Coronary artery (tissue), 2 donors: ENCODE results near the gene TMEM212.

Source experiments
- DNase-seq: peaks from one replicate; pipeline ENCODE4 v3.0.0-alpha.2; 2017; ENCODE audit warnings: low spot score
- H3K27ac ChIP-seq, 2 donors: fragments of 200-600 bp; sonication (generic); one replicate each; pipeline ENCODE4 v1.5.1; 2016 to 2019
- H3K4me3 ChIP-seq: fragments of 200-600 bp; sonication (generic); 2 replicates; pipeline ENCODE4 v1.5.1; 2016; ENCODE audit warnings: mild to moderate bottlenecking, moderate library complexity
- TF ChIP-seq, protein P1 (sequence below): fragments of 200-600 bp; sonication (generic); IDR thresholded peaks from one replicate; pipeline ENCODE4 v1.5.1; 2019; ENCODE audit warnings: antibody characterized with exemption

TMEM212 gene

DNA sequence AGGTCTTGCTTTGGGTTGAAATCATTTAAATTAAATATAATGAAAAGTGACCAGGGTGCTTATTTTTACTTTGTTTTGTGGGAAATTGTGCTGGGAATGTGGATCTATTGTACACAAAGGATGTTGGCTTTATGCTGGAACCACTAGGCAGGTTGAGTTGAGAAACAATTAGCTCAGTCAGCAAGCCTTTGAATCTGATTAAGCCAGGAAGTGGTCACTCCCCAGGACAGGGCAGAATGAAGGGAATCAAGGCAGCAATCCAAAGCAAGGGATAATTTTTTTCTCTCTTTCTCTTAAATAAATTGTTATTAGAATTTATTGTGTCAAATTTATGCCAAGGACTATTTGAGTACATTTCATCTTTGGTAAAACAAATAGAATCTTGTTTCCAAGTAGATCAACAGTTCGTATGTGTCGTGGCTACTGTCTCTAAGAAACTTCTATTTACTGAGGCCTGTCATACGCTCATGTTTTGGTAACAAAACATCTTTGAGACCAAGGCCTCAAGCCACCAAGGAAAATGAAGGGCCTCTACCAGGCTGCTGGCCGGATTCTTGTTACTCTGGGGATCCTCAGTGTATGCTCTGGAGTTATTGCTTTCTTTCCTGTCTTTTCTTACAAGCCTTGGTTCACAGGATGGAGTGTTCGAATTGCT is at the start of gene TMEM212:
TSS of gene TMEM212 (plus strand) at position 486 of the 655 bp plus-strand sequence. CDS start at position 521, 35 bp downstream.
- Histone ChIP-seq H3K4me3 (no peak within 1 kb of the TSS), H3K27ac (peak within 1 kb of the TSS; percentile 13 to 56)
- no peak for DNase-seq
- TF ChIP-seq, protein P1, sequence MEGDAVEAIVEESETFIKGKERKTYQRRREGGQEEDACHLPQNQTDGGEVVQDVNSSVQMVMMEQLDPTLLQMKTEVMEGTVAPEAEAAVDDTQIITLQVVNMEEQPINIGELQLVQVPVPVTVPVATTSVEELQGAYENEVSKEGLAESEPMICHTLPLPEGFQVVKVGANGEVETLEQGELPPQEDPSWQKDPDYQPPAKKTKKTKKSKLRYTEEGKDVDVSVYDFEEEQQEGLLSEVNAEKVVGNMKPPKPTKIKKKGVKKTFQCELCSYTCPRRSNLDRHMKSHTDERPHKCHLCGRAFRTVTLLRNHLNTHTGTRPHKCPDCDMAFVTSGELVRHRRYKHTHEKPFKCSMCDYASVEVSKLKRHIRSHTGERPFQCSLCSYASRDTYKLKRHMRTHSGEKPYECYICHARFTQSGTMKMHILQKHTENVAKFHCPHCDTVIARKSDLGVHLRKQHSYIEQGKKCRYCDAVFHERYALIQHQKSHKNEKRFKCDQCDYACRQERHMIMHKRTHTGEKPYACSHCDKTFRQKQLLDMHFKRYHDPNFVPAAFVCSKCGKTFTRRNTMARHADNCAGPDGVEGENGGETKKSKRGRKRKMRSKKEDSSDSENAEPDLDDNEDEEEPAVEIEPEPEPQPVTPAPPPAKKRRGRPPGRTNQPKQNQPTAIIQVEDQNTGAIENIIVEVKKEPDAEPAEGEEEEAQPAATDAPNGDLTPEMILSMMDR, result no peak

DNA sequence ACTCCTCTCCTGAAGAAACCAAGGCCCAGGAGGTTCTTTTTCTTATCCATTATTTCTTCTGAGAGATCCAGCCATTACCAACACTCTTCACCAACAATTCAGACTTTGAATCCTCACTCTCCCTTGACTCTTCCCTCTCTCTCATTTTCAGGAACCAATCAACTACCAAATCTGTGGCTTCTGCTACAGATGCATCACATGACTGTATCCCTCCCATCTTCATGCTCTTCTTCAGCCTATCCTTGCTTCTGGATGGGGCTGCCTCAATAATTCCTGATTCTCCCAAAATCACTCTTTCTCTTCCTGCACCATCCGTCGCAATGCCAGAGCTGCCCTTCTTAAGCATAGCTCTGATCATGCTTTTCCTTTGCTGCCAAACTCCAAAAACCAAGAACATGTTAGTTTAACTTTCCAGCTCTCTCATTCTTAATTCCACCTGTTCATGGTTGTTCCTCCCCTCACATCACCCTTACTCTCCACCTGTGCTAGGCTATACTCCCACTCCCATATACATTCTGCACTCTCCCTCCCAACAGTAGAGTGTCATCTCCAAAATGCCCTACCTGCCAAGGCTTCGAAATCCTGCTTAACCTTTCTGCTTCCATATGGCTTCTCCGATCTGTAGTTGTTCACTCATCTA is 46.4 kb upstream of the TMEM212 start:
- TF ChIP-seq, protein P1, result no peak
- no peak for DNase-seq
- Histone ChIP-seq H3K27ac (no peak overlapping the region), H3K4me3 (no peak overlapping the region)

- TF ChIP-seq, protein P1, result no peak
- H3K27ac ChIP-seq, result no peak overlapping the region
- DNase-seq, result no peak
- no peak overlapping the region for H3K4me3 ChIP-seq
Observed at GRCh38 chr3:171797265-171797679, 45.9 kb upstream of the TMEM212 start.

GRCh38 chr3:171797873-171798272 is 45.3 kb upstream of the TMEM212 start:
- H3K27ac ChIP-seq, result no peak overlapping the region

DNA sequence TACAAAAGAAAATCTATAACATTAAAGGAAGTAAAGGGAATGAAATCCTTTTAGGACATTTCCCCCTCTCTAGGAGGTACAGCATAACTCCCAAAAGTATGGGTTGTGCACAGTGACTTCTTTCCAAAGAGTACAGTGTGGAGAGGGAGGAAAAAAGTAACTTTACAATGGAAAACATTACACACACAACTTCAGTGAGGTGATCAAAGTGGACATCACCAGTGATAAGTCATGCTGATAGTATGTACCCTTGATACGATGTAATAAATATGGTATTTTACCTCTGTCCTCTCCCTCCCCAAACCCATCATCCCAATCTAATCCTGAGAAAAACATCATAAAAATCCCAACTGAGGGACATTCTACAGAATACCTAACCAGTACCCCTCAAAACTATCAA is 43.6 kb upstream of the TMEM212 start:
- no peak overlapping the region for H3K4me3 ChIP-seq
- no peak for DNase-seq
- no peak overlapping the region for H3K27ac ChIP-seq
- TF ChIP-seq, protein P1, result no peak

More at GRCh38 chr3:171797873-171798272, 45.3 kb upstream of the TMEM212 start:
- DNase-seq, result no peak
- TF ChIP-seq, protein P1, result no peak
- H3K4me3 ChIP-seq, result no peak overlapping the region

- no peak for DNase-seq
- TF ChIP-seq, protein P1, result no peak
- no peak overlapping the region for H3K4me3 ChIP-seq
- peak overlapping the region; percentile 45 to 74 for H3K27ac ChIP-seq
Observed at GRCh38 chr3:171801738-171802589, 41.2 kb upstream of the TMEM212 start.
